ENCODE data around the gene SIGLEC15.
"Not testable (repeated sequence)": the region's sequence is repeated elsewhere in the genome, so short reads cannot be mapped to it uniquely, and the experiment has no call there.

SIGLEC15 gene

DNA sequence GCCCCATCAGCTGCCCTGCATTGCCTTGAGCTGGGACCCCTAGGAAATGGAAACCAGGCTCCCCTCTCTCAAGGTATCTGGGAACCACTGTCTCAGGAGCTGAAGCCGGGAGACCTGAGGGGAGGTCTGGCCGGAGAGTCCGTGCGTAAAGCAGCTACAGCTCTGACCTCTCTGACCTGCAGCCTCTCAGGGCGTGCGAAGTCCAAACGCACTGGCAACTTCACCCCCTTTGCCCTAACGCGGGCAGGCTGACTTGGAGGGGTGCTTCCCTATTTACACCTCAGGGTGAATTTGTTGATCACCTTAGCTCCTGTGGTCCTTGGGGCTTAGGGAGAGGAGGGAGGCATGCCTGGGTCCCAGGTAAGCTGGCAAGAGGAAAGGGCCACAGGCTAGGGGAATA, 17.5 kb downstream of the SIGLEC15 start:
- no peaks in the 10 kb centered on the region for H3K9me3 ChIP-seq (ENCODE audit: control insufficient read depth, low read length)
- 88 to 90% methylated on average over 9 of the region's 9 CpGs for WGBS, 2 experiments
- no peak overlapping the region for H3K27ac ChIP-seq (ENCODE audit: insufficient read depth, low read depth, low read length, poor library complexity, severe bottlenecking)
- H3K27me3 ChIP-seq (ENCODE audit: control insufficient read depth, insufficient read depth, low read length, poor library complexity, severe bottlenecking) = peaks cover 19% of the 10 kb centered on the region
- no peak overlapping the region for H3K4me3 ChIP-seq (ENCODE audit: insufficient read depth, low read depth, low read length)
- H3K4me1 ChIP-seq (ENCODE audit: control insufficient read depth, insufficient read depth, low read length) = no peaks in the 10 kb centered on the region
- no peaks in the 10 kb centered on the region for H3K36me3 ChIP-seq (ENCODE audit: control insufficient read depth, insufficient read depth, low read length)

DNA sequence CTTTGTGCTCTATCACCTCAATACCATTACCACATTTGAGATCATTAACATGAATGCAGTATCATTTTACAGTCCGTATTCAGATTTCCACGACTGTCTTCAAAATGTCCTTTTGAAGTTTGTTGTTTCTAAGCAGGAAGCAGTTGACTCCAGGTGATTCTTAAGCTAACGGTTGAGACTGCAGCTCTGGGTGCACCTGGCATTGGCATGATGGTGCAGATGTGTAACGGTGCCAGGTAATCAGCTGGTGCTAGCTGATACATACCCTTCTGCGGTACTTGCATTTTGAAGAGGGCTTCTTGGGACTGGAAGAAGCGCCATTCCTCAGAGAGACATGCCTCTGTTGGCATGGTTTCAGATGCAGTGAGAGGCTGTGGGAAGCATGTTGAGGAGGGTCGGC, 19.5 kb downstream of the SIGLEC15 start:
- no peak overlapping the region for H3K4me3 ChIP-seq (ENCODE audit: insufficient read depth, low read depth, low read length)
- no peaks in the 10 kb centered on the region for H3K36me3 ChIP-seq (ENCODE audit: control insufficient read depth, insufficient read depth, low read length)
- H3K27ac ChIP-seq (ENCODE audit: insufficient read depth, low read depth, low read length, poor library complexity, severe bottlenecking) = no peak overlapping the region
- no peaks in the 10 kb centered on the region for H3K27me3 ChIP-seq (ENCODE audit: control insufficient read depth, insufficient read depth, low read length, poor library complexity, severe bottlenecking)
- no peaks in the 10 kb centered on the region for H3K4me1 ChIP-seq (ENCODE audit: control insufficient read depth, insufficient read depth, low read length)
- H3K9me3 ChIP-seq (ENCODE audit: control insufficient read depth, low read length) = no peaks in the 10 kb centered on the region
- WGBS, 2 experiments = 95% methylated on average over 7 of the region's 7 CpGs

DNA sequence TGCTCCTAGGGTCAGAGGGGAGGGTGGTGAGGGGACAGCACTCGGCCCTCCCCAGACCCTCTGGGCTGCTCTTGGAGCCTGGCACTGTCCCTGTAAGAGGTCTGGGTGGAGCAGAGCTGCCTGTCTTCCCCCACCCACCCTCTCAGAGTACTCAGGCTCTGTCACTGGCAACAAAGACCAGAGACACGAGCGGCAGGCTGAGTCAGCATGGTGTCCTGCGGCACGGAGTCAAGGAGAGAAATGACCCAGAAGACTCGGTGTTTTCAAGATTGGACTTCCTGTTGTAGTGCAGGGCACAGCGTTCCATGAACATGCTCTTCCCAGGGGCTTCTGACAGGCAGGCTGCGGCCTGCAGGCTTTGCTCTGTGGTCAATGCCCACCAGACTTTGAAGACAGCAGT, 19.9 kb downstream of the SIGLEC15 start:
- H3K27me3 ChIP-seq (ENCODE audit: control insufficient read depth, insufficient read depth, low read length, poor library complexity, severe bottlenecking) = no peaks in the 10 kb centered on the region
- WGBS, 2 experiments = 73 to 80% methylated on average over 8 of the region's 8 CpGs
- no peaks in the 10 kb centered on the region for H3K4me1 ChIP-seq (ENCODE audit: control insufficient read depth, insufficient read depth, low read length)
- H3K4me3 ChIP-seq (ENCODE audit: insufficient read depth, low read depth, low read length) = no peak overlapping the region
- no peaks in the 10 kb centered on the region for H3K9me3 ChIP-seq (ENCODE audit: control insufficient read depth, low read length)
- no peaks in the 10 kb centered on the region for H3K36me3 ChIP-seq (ENCODE audit: control insufficient read depth, insufficient read depth, low read length)
- H3K27ac ChIP-seq (ENCODE audit: insufficient read depth, low read depth, low read length, poor library complexity, severe bottlenecking) = no peak overlapping the region

DNA sequence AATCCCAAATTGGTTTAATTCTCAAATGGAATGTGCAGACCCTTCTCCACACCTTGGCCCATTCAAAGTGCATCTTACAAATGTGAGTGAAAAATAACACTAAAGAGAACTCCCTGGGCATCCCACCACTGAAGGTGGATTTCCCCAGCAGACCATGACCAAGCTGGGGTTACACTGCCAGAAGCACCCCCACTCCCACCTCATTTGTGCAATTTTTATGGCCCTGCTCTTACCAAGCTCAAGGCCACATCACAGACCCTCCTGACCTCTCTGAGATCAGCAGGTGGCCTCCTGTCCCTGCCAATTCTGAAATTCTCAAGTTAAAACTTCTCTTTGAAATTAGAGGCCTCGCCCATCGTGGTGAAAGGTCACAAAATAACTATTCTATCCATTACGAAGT, 21.6 kb downstream of the SIGLEC15 start:
- H3K36me3 ChIP-seq (ENCODE audit: control insufficient read depth, insufficient read depth, low read length) = no peaks in the 10 kb centered on the region
- no peaks in the 10 kb centered on the region for H3K4me1 ChIP-seq (ENCODE audit: control insufficient read depth, insufficient read depth, low read length)
- H3K4me3 ChIP-seq (ENCODE audit: insufficient read depth, low read depth, low read length) = no peak overlapping the region
- H3K27ac ChIP-seq (ENCODE audit: insufficient read depth, low read depth, low read length, poor library complexity, severe bottlenecking) = no peak overlapping the region
- H3K27me3 ChIP-seq (ENCODE audit: control insufficient read depth, insufficient read depth, low read length, poor library complexity, severe bottlenecking) = no peaks in the 10 kb centered on the region
- H3K9me3 ChIP-seq (ENCODE audit: control insufficient read depth, low read length) = no peaks in the 10 kb centered on the region
- WGBS, 2 experiments = 78 to 83% methylated on average over 2 of the region's 3 CpGs

DNA sequence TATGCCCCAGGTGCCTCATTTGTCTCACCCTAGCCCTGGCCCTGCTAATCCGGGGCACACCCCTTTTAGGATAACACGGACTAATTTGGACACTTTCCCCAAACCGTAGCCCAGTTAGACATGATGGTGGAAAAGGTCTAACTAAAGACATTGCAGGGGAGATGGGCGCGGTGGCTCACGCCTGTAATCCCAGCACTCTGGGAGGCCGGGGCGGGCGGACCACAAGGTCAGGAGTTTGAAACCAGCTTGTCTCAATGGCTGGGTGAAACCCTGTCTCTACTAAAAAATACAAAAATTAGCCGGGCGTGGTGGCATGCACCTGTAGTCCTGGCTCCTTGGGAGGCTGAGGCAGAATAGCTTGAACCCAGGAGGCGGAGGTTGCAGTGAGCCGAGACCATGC, 23.2 kb downstream of the SIGLEC15 start:
- H3K27ac ChIP-seq (ENCODE audit: insufficient read depth, low read depth, low read length, poor library complexity, severe bottlenecking); H3K9me3 ChIP-seq (ENCODE audit: control insufficient read depth, low read length); H3K4me3 ChIP-seq (ENCODE audit: insufficient read depth, low read depth, low read length); H3K4me1 ChIP-seq (ENCODE audit: control insufficient read depth, insufficient read depth, low read length); H3K36me3 ChIP-seq (ENCODE audit: control insufficient read depth, insufficient read depth, low read length); H3K27me3 ChIP-seq (ENCODE audit: control insufficient read depth, insufficient read depth, low read length, poor library complexity, severe bottlenecking): not testable (repeated sequence)
- 90 to 94% methylated on average over 13 of the region's 13 CpGs for WGBS, 2 experiments

DNA sequence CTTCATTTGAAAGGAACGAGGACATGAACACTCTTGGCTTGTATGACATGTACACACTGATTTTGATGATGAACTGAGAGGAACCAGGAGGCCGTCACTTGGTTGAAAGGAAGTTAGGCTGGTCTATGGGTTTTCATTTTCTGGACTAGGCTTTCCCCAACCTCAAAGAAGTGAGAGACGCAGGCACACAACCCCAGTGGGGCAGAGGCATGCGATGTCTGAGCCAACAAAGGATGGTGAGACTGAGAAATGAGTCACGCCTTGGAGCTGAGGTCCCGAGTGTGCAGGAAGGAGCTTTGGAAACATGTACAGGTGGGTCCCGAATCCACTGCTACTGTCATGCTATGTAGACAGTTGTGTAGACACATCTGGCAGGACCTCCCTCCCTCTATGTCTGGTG, 24.1 kb downstream of the SIGLEC15 start:
- whole genome bisulfite sequencing, 2 experiments = 96% methylated on average over 7 of the region's 7 CpGs
- Histone ChIP-seq H3K9me3 (ENCODE audit: control insufficient read depth, low read length) (no peaks in the 10 kb centered on the region), H3K4me1 (ENCODE audit: control insufficient read depth, insufficient read depth, low read length) (no peaks in the 10 kb centered on the region), H3K27me3 (ENCODE audit: control insufficient read depth, insufficient read depth, low read length, poor library complexity, severe bottlenecking) (no peaks in the 10 kb centered on the region), H3K36me3 (ENCODE audit: control insufficient read depth, insufficient read depth, low read length) (peaks cover 4% of the 10 kb centered on the region), H3K27ac (ENCODE audit: insufficient read depth, low read depth, low read length, poor library complexity, severe bottlenecking) (no peak overlapping the region), H3K4me3 (ENCODE audit: insufficient read depth, low read depth, low read length) (no peak overlapping the region)

DNA sequence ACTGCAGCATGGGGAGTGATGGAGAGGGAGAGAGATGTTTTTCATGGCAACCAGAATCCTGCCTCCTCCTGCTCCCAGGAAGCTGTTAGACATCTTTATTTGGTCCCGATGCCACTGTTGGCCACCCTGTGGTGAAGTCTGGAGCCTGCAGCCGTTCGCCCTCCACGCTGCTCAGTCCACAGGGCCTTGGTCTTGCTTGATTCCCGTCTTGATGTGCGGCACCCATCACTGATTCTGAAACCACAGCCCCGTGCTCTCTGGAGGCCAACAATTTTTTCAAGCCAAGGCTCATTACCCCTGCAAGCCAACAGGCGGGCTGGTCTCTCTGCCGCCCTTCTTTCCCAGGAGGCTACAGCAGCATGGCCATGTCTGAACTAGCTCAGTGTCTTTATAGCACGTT, 24.5 kb downstream of the SIGLEC15 start:
- WGBS, 2 experiments = 88 to 89% methylated on average over 10 of the region's 10 CpGs
- peaks cover 7% of the 10 kb centered on the region for H3K36me3 ChIP-seq (ENCODE audit: control insufficient read depth, insufficient read depth, low read length)
- no peaks in the 10 kb centered on the region for H3K27me3 ChIP-seq (ENCODE audit: control insufficient read depth, insufficient read depth, low read length, poor library complexity, severe bottlenecking)
- H3K4me3 ChIP-seq (ENCODE audit: insufficient read depth, low read depth, low read length) = no peak overlapping the region
- no peaks in the 10 kb centered on the region for H3K9me3 ChIP-seq (ENCODE audit: control insufficient read depth, low read length)
- no peak overlapping the region for H3K27ac ChIP-seq (ENCODE audit: insufficient read depth, low read depth, low read length, poor library complexity, severe bottlenecking)
- no peaks in the 10 kb centered on the region for H3K4me1 ChIP-seq (ENCODE audit: control insufficient read depth, insufficient read depth, low read length)

DNA sequence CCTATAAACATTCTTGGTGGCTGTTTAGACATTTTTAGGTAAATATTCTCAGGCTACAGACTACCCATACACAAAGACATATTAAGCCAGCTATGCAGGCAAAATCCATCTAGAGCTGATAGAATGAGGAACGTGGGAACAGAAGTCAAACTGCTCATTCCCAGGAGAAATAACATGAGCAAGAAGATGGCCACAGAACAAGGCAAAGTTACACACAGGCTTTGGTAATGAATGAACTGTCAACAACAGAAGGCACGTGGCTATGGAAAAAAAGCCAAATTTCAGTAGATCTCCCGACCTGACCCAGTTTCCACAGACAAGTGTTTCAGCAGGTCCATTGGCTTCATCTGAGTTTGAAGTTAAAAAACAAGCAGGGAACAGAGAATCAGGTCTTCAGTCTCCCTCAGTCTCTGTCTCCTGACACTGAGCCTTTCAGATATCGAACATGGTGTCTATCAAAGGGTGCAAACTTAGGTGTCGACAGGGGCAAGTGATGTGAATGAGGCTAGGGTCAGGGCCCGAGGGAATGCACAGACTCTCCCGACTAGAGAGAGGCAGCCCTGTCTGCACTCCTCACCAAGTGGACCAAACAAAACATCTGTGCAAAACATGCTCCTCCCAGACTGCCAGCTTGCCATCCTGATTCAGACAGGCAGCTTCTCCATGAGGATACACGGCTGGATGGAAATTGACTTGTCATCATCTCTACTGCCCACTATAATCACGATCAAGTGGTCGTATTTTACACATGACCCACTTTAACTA, 25.9 kb downstream of the SIGLEC15 start:
- peaks cover 8% of the 10 kb centered on the region for H3K36me3 ChIP-seq (ENCODE audit: control insufficient read depth, insufficient read depth, low read length)

DNA sequence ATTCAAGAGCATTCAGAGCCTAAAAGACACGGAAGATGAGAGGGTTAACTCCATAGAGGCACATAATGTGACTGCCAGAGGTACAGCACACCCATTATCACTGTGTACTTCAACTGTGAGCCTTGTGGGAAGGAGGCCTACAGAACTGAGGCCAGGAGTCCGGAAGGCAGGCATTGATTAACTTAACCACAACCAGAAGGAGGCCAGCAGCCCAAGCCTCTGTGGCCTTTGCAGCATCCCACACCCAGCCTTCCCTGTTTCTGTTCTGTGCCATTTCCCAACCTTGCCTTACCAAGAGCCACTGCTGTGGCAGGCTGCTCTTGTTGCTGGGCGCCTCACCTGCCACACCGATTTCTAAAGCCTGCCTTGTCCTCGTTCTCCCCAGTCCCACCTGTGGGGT, 27.2 kb downstream of the SIGLEC15 start:
- Histone ChIP-seq H3K4me3 (ENCODE audit: insufficient read depth, low read depth, low read length) (no peak overlapping the region), H3K9me3 (ENCODE audit: control insufficient read depth, low read length) (no peaks in the 10 kb centered on the region), H3K4me1 (ENCODE audit: control insufficient read depth, insufficient read depth, low read length) (no peaks in the 10 kb centered on the region), H3K27me3 (ENCODE audit: control insufficient read depth, insufficient read depth, low read length, poor library complexity, severe bottlenecking) (no peaks in the 10 kb centered on the region), H3K36me3 (ENCODE audit: control insufficient read depth, insufficient read depth, low read length) (peaks cover 8% of the 10 kb centered on the region), H3K27ac (ENCODE audit: insufficient read depth, low read depth, low read length, poor library complexity, severe bottlenecking) (no peak overlapping the region)
- 92 to 98% methylated on average over 5 of the region's 5 CpGs for WGBS, 2 experiments

More for the DNA sequence above, 25.9 kb downstream of the SIGLEC15 start:
- Histone ChIP-seq H3K4me1 (ENCODE audit: control insufficient read depth, insufficient read depth, low read length) (no peaks in the 10 kb centered on the region), H3K9me3 (ENCODE audit: control insufficient read depth, low read length) (no peaks in the 10 kb centered on the region), H3K27me3 (ENCODE audit: control insufficient read depth, insufficient read depth, low read length, poor library complexity, severe bottlenecking) (no peaks in the 10 kb centered on the region), H3K4me3 (ENCODE audit: insufficient read depth, low read depth, low read length) (no peak overlapping the region), H3K27ac (ENCODE audit: insufficient read depth, low read depth, low read length, poor library complexity, severe bottlenecking) (no peak overlapping the region)
- WGBS, 2 experiments = 93% methylated on average over 10 of the region's 10 CpGs

DNA sequence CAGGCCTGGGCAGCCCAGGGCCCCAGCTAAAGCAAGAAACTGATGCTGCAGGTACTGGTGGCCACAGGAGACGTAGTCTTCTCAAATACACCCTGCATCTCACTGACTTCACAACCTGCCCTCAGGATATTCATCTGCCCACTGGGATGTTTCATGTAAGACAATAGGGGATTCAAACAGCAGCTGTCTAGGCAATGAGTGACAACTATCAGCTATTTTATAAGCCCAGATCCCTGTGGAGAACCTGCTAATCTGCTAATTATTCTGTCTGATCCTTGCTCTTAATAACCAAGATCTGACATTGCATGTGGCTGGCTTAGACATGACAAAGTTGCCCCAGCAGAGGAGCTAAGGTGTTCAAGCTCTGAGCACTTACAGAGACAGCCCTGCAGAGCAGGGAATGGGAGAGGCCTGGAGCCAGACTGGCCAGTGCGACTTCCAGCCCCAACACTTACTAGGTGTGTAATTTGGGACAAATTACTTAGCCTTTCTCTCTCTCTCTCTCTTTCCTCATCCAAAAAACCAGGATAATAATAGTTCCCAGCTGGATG, 28.6 kb downstream of the SIGLEC15 start:
- no peaks in the 10 kb centered on the region for H3K9me3 ChIP-seq (ENCODE audit: control insufficient read depth, low read length)
- no peaks in the 10 kb centered on the region for H3K27me3 ChIP-seq (ENCODE audit: control insufficient read depth, insufficient read depth, low read length, poor library complexity, severe bottlenecking)
- H3K36me3 ChIP-seq (ENCODE audit: control insufficient read depth, insufficient read depth, low read length) = peaks cover 8% of the 10 kb centered on the region
- H3K4me3 ChIP-seq (ENCODE audit: insufficient read depth, low read depth, low read length) = no peak overlapping the region
- H3K4me1 ChIP-seq (ENCODE audit: control insufficient read depth, insufficient read depth, low read length) = no peaks in the 10 kb centered on the region
- 82 to 85% methylated on average over 2 of the region's 2 CpGs for WGBS, 2 experiments
- H3K27ac ChIP-seq (ENCODE audit: insufficient read depth, low read depth, low read length, poor library complexity, severe bottlenecking) = no peak overlapping the region
